ENCODE results near the gene CNDP1. TPM values are rescaled to one million over a fixed set of nuclear protein-coding genes. Genes with fewer than 3 reads are reported as not detected.

The CNDP1 gene
- polyA plus RNA-seq, 1 of the 3 experiments (the other 2 are of a cell fraction): not detected

- ChIA-PET POLR2A (no interaction called here), CTCF (no interaction called here)
These were observed 40.6 kb downstream of the CNDP1 start for GRCh38 chr18:74574916-74575315.

More at GRCh38 chr18:74574916-74575315, 40.6 kb downstream of the CNDP1 start:
- TF ChIP-seq REST (IDR thresholded peaks at IDR 0.05; ENCODE audit: low read depth, low read length) (no peak), PBX3 (IDR thresholded peaks at IDR 0.05) (no peak), NRF1 (IDR thresholded peaks at IDR 0.05; ENCODE audit: low read depth, low read length) (no peak), MXI1 (IDR thresholded peaks at IDR 0.05; ENCODE audit: low read depth, low read length) (no peak), NFIC (IDR thresholded peaks at IDR 0.05; ENCODE audit: borderline replicate concordance) (no peak), RCOR1 (IDR thresholded peaks at IDR 0.05; ENCODE audit: low read length) (no peak), GATA2 (CRISPR knock-in tag; IDR thresholded peaks at IDR 0.05) (no peak), FOXM1 (IDR thresholded peaks at IDR 0.05; ENCODE audit: low read depth) (no peak), JUND (IDR thresholded peaks at IDR 0.05) (no peak), USF1 (IDR thresholded peaks at IDR 0.05; ENCODE audit: borderline replicate concordance, low read depth) (no peak), POLR2AphosphoS5 (IDR thresholded peaks at IDR 0.05; ENCODE audit: low read depth, low read length) (no peak), RAD21 (IDR thresholded peaks at IDR 0.05; ENCODE audit: low read length) (no peak), YY1 (IDR thresholded peaks at IDR 0.05; ENCODE audit: low read depth) (no peak), MAX (IDR thresholded peaks at IDR 0.05; ENCODE audit: low read depth) (no peak)
- Histone ChIP-seq H3K79me2 (ENCODE audit: insufficient read depth) (no peaks in the 10 kb centered on the region), H3K9me2 (no peaks in the 10 kb centered on the region), H3K36me3 (replicated peaks in 1 of 2; ENCODE audit: control insufficient read depth in 1 of 2, insufficient read depth in 2 of 2, low read length in 1 of 2) (no peaks in the 10 kb centered on the region), H3K9ac (no peak overlapping the region), H3K9me3 (no peaks in the 10 kb centered on the region), H3K4me1 (ENCODE audit: control insufficient read depth in 1 of 2, insufficient read depth in 2 of 2, low read depth in 1 of 2, low read length in 1 of 2) (peaks cover 0 to 2% of the 10 kb centered on the region in 2 experiments; a peak in 1 of 4 replicates), H2AFZ (ENCODE audit: low read depth) (no peak overlapping the region), H3K27me3 (ENCODE audit: insufficient read depth) (no peaks in the 10 kb centered on the region; the same call in 1 of the 2 replicates), H3F3A (replicated peaks; ENCODE audit: insufficient read depth) (no peaks in the 10 kb centered on the region), H3K27ac (ENCODE audit: low read depth in 2 of 2, low read length in 1 of 2) (no peak overlapping the region), H4K20me1 (ENCODE audit: insufficient read depth) (no peaks in the 10 kb centered on the region), H3K4me3 (ENCODE audit: low read depth in 2 of 2, low read length in 1 of 2) (no peak overlapping the region), H3K4me2 (no peak overlapping the region)
- DNase-seq: no peak
- 58% methylated on average over 2 of the region's 2 CpGs for WGBS (ENCODE audit: low lambda C conversion rate)
